SU-DHL-6 (cell line): ENCODE results near the gene SLC25A25.

Experiments used
- H2AFZ ChIP-seq: fragments of 200-600 bp; sonication (generic); 2 replicates; pipeline ENCODE4 v1.6.1; 2014; ENCODE audit warnings: low read depth, mild to moderate bottlenecking, moderate library complexity, mixed read lengths, antibody characterized with exemption, low read length; ENCODE audit not compliant: severe bottlenecking
- H3F3A ChIP-seq: fragments of 200-600 bp; shearing (Covaris generic); 2 replicates; pipeline ENCODE4 v1.6.0; 2016; ENCODE audit warnings: antibody characterized with exemption, mild to moderate bottlenecking; ENCODE audit not compliant: insufficient read depth
- H3K27ac ChIP-seq: fragments of 200-600 bp; sonication (generic); 2 replicates; pipeline ENCODE4 v1.5.1; 2016; ENCODE audit warnings: low read depth, mild to moderate bottlenecking, low read length, moderate library complexity, mixed read lengths
- H3K27me3 ChIP-seq: fragments of 200-600 bp; sonication (generic), shearing (Covaris generic); 2 replicates; pipeline ENCODE4 v1.6.0; 2014; ENCODE audit warnings: mild to moderate bottlenecking, low read length
- H3K36me3 ChIP-seq: fragments of 200-600 bp; sonication (generic); 2 replicates; pipeline ENCODE4 v1.6.1; 2014; ENCODE audit warnings: mild to moderate bottlenecking, low read length, mixed read lengths
- H3K4me2 ChIP-seq: fragments of 300-600, 200-600 bp; shearing (Covaris generic), sonication (generic); 2 replicates; pipeline ENCODE4 v1.6.0; 2014; ENCODE audit warnings: low read length, low read depth, mild to moderate bottlenecking; ENCODE audit not compliant: poor library complexity, severe bottlenecking
- H3K4me3 ChIP-seq: fragments of 200-600 bp; sonication (generic); 2 replicates; pipeline ENCODE4 v1.5.1; 2014; ENCODE audit warnings: antibody characterized with exemption, low read length, mild to moderate bottlenecking, mixed read lengths; ENCODE audit not compliant: insufficient read depth, poor library complexity, severe bottlenecking
- H3K79me2 ChIP-seq: fragments of 200-600 bp; sonication (generic); 2 replicates; pipeline ENCODE4 v1.6.1; 2014; ENCODE audit warnings: mild to moderate bottlenecking, low read length, moderate library complexity; ENCODE audit not compliant: insufficient read depth
- H3K9ac ChIP-seq: fragments of 200-600 bp; sonication (generic); 2 replicates; pipeline ENCODE4 v1.7.0; 2014; ENCODE audit warnings: mild to moderate bottlenecking, low read length
- H3K9me2 ChIP-seq: fragments of 200-600 bp; sonication (generic); replicated peaks from 2 replicates; pipeline ENCODE4 v1.6.1; 2014; ENCODE audit warnings: low read length; ENCODE audit not compliant: insufficient read depth
- H3K9me3 ChIP-seq: fragments of 200-600 bp; sonication (generic); 2 replicates; pipeline ENCODE4 v1.6.1; 2014; ENCODE audit warnings: low read length, mixed read lengths; ENCODE audit not compliant: insufficient read depth
- H4K20me1 ChIP-seq: fragments of 200-600 bp; sonication (generic); 2 replicates; pipeline ENCODE4 v1.6.1; 2014; ENCODE audit warnings: low read depth, mild to moderate bottlenecking, antibody characterized with exemption, low read length, moderate library complexity, mixed read lengths
- EZH2phosphoT487 ChIP-seq: fragments of 200-600 bp; sonication (generic), shearing (Covaris generic); conservative IDR thresholded peaks from 2 replicates; pipeline ENCODE4 v1.6.1; 2018; ENCODE audit warnings: mild to moderate bottlenecking, antibody characterized with exemption, low read length, moderate library complexity, mixed read lengths
- TF ChIP-seq, protein P1 (sequence below): fragments of 200-600 bp; sonication (generic); IDR thresholded peaks from one replicate; pipeline ENCODE4 v1.5.1; 2017; ENCODE audit warnings: antibody characterized with exemption, mild to moderate bottlenecking, low read length, moderate library complexity; ENCODE audit not compliant: insufficient read depth, poor library complexity, severe bottlenecking

SLC25A25 gene

DNA sequence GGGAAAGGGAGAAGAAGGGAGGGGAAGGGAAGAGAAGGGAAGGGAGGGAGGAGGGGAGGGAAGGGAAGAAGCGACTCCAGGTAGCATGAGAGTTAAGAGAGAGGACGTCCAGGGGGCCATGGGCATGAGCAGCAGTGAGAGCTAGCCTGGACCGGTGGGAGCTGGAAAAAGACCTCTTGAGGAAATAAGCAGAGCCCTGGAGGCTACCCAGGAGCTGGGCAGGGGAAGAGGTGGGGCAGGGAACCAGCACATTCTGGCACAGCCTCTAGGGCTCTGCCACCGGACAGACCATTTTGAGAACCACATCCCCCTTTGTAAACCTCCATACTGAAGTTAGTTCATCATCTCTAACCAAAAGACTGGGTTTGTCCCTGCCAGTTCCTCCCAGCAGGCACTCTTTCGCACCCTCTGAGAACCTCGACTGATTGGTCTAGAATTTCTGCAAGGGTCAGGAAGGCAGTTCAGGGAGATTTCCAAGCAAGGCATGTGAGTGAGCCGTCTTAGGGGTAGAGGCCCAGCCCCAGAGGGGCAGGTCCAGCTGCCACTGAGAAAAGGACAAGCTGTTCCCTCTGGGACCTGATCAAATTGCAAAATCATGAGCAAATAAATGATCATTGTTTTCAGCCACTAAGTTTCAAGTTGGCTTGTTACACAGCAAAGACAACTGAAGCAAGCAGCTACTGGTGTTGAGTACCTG lies 12.5 kb upstream of the SLC25A25 start:
- Histone ChIP-seq H3K9ac (no peak overlapping the region), H4K20me1 (no peaks in the 10 kb centered on the region), H3K27ac (no peak overlapping the region), H3K4me2 (no peak overlapping the region), H3K9me3 (no peaks in the 10 kb centered on the region), H3F3A (0 out of 2 replicates have a peak, but pooled peaks cover 3% of the 10 kb centered on the region), H2AFZ (no peak overlapping the region), H3K79me2 (no peaks in the 10 kb centered on the region), H3K9me2 (no peaks in the 10 kb centered on the region), H3K27me3 (no peaks in the 10 kb centered on the region), H3K4me3 (no peak overlapping the region), H3K36me3 (no peaks in the 10 kb centered on the region)
- no peak for TF ChIP-seq EZH2phosphoT487
- TF ChIP-seq, protein P1, sequence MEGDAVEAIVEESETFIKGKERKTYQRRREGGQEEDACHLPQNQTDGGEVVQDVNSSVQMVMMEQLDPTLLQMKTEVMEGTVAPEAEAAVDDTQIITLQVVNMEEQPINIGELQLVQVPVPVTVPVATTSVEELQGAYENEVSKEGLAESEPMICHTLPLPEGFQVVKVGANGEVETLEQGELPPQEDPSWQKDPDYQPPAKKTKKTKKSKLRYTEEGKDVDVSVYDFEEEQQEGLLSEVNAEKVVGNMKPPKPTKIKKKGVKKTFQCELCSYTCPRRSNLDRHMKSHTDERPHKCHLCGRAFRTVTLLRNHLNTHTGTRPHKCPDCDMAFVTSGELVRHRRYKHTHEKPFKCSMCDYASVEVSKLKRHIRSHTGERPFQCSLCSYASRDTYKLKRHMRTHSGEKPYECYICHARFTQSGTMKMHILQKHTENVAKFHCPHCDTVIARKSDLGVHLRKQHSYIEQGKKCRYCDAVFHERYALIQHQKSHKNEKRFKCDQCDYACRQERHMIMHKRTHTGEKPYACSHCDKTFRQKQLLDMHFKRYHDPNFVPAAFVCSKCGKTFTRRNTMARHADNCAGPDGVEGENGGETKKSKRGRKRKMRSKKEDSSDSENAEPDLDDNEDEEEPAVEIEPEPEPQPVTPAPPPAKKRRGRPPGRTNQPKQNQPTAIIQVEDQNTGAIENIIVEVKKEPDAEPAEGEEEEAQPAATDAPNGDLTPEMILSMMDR, result no peak

DNA sequence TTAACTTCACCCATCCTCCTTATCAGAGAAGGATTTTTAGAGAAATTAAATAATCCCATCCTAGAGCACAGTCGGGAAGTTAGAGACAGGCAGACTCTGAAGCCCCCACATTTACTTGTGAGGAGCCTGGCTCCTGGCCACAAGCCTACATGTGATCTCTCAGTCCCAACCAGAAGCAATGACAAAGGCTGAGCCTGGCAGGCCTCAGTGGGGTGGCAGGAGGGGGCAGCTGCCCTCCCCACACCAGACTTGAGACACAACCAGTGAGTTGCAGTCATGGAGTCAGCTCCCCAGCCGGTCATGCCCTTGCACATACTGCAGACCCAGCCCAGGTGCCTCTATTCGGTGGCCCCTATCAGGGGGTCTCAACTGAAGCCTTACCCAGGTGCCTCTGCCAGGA lies 11.9 kb upstream of the SLC25A25 start:
- Histone ChIP-seq H3K27me3 (no peaks in the 10 kb centered on the region), H3F3A (0 out of 2 replicates have a peak, but pooled peaks cover 3% of the 10 kb centered on the region), H3K9me3 (no peaks in the 10 kb centered on the region), H3K27ac (no peak overlapping the region), H3K79me2 (no peaks in the 10 kb centered on the region), H3K9me2 (no peaks in the 10 kb centered on the region), H3K36me3 (no peaks in the 10 kb centered on the region), H3K4me3 (no peak overlapping the region), H4K20me1 (no peaks in the 10 kb centered on the region), H3K4me2 (no peak overlapping the region), H2AFZ (no peak overlapping the region), H3K9ac (no peak overlapping the region)
- TF ChIP-seq, protein P1, result no peak
- TF ChIP-seq EZH2phosphoT487, result no peak

DNA sequence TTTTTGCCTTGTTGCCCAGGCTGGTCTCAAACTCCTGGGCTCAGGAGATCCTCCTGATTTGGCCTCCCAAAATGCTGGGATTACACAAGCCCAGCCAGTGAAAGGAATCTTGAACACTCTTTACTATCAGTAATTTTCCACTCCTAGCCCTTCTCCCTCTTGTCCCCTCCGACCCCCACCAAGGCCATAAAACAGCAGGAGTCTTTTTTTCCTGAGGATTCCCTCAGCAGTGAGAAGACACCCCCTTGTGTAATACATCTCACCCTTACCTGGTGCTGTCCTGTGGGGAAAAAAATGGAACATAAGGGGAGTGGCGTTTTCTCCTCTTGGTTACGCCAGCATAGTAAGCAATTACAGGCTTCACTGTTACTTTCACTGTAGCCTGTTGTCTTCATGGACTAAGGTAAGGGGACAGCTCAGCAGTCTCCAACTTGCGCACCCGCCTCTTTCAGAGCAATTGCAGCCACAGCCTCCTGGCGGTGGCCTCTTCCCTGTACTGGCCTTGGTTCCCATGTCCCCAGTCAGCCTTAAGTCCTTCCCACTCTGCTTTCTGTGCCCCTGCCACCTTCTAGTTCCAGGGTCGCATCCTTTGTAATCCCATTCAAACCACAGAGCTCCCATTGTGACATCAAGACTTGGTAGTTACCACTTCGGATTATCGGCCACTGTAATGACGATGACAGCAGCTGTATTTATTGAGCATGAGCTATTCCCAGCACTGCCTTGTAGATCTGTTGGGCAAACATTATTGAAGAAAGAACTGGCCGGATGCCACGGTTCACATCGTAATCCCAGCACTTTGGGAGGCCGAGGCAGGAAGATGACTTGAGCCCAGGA lies 10.9 kb upstream of the SLC25A25 start:
- no peak for TF ChIP-seq EZH2phosphoT487
- TF ChIP-seq, protein P1, result no peak
- H3K9ac ChIP-seq, result no peak overlapping the region
- no peaks in the 10 kb centered on the region for H3K36me3 ChIP-seq
- H3K4me3 ChIP-seq, result no peak overlapping the region
- H3F3A ChIP-seq, result 0 out of 2 replicates have a peak, but pooled peaks cover 3% of the 10 kb centered on the region
- no peak overlapping the region for H3K4me2 ChIP-seq
- H4K20me1 ChIP-seq, result no peaks in the 10 kb centered on the region
- no peaks in the 10 kb centered on the region for H3K79me2 ChIP-seq
- no peak overlapping the region for H2AFZ ChIP-seq
- no peaks in the 10 kb centered on the region for H3K9me2 ChIP-seq
- H3K9me3 ChIP-seq, result no peaks in the 10 kb centered on the region
- H3K27ac ChIP-seq, result no peak overlapping the region
- H3K27me3 ChIP-seq, result no peaks in the 10 kb centered on the region
